IPS-18a (cell line): ENCODE data around the gene IL17RD.

Source experiments
- H3K27ac ChIP-seq: one replicate; pipeline ENCODE4 v1.5.1; 2013; ENCODE audit warnings: low read length
- H3K27me3 ChIP-seq: one replicate; pipeline ENCODE4 v1.6.1; 2013; ENCODE audit warnings: mild to moderate bottlenecking, low read length; ENCODE audit not compliant: control insufficient read depth, insufficient read depth
- H3K36me3 ChIP-seq: one replicate; pipeline ENCODE4 v1.6.1; 2013; ENCODE audit warnings: low read depth, low read length; ENCODE audit not compliant: control insufficient read depth
- H3K4me1 ChIP-seq: one replicate; pipeline ENCODE4 v1.6.1; 2013; ENCODE audit warnings: low read depth, low read length; ENCODE audit not compliant: control insufficient read depth
- H3K4me3 ChIP-seq: one replicate; pipeline ENCODE4 v1.5.1; 2013; ENCODE audit warnings: low read length
- H3K9ac ChIP-seq: one replicate; pipeline ENCODE4 v1.6.1; 2013; ENCODE audit warnings: mild to moderate bottlenecking, low read length, moderate library complexity
- H3K9me3 ChIP-seq: one replicate; pipeline ENCODE4 v1.6.1; 2013; ENCODE audit warnings: low read depth, low read length; ENCODE audit not compliant: control insufficient read depth

The IL17RD gene

GRCh38 chr3:57142411-57142723 is 22.8 kb downstream of the IL17RD start:
- H3K27me3 ChIP-seq, result no peaks in the 10 kb centered on the region
- no peak overlapping the region for H3K9ac ChIP-seq
- H3K27ac ChIP-seq, result no peak overlapping the region
- no peaks in the 10 kb centered on the region for H3K9me3 ChIP-seq
- H3K4me1 ChIP-seq, result peaks cover 33% of the 10 kb centered on the region
- H3K36me3 ChIP-seq, result no peaks in the 10 kb centered on the region
- H3K4me3 ChIP-seq, result peak overlapping the region; percentile 5

GRCh38 chr3:57141719-57142410 is 23.3 kb downstream of the IL17RD start:
- H3K27me3 ChIP-seq, result no peaks in the 10 kb centered on the region
- H3K36me3 ChIP-seq, result no peaks in the 10 kb centered on the region
- no peak overlapping the region for H3K27ac ChIP-seq
- peaks cover 35% of the 10 kb centered on the region for H3K4me1 ChIP-seq
- no peak overlapping the region for H3K9ac ChIP-seq
- H3K4me3 ChIP-seq, result peak overlapping the region; percentile 5
- no peaks in the 10 kb centered on the region for H3K9me3 ChIP-seq

- no peak overlapping the region for H3K27ac ChIP-seq
- peaks cover 39% of the 10 kb centered on the region for H3K4me1 ChIP-seq
- H3K4me3 ChIP-seq, result no peak overlapping the region
- no peaks in the 10 kb centered on the region for H3K27me3 ChIP-seq
- no peak overlapping the region for H3K9ac ChIP-seq
- H3K9me3 ChIP-seq, result no peaks in the 10 kb centered on the region
- no peaks in the 10 kb centered on the region for H3K36me3 ChIP-seq
Measured at GRCh38 chr3:57140894-57141293, 24.3 kb downstream of the IL17RD start.

- no peak overlapping the region for H3K4me3 ChIP-seq
- no peak overlapping the region for H3K27ac ChIP-seq
- H3K9me3 ChIP-seq, result no peaks in the 10 kb centered on the region
- no peaks in the 10 kb centered on the region for H3K27me3 ChIP-seq
- no peaks in the 10 kb centered on the region for H3K36me3 ChIP-seq
- H3K9ac ChIP-seq, result no peak overlapping the region
- peaks cover 49% of the 10 kb centered on the region for H3K4me1 ChIP-seq
Measured at GRCh38 chr3:57135964-57136719, 29.0 kb downstream of the IL17RD start.

- peaks cover 72% of the 10 kb centered on the region for H3K4me1 ChIP-seq
- no peak overlapping the region for H3K9ac ChIP-seq
- H3K4me3 ChIP-seq, result no peak overlapping the region
- H3K9me3 ChIP-seq, result no peaks in the 10 kb centered on the region
- no peak overlapping the region for H3K27ac ChIP-seq
- no peaks in the 10 kb centered on the region for H3K27me3 ChIP-seq
- H3K36me3 ChIP-seq, result no peaks in the 10 kb centered on the region
Measured at GRCh38 chr3:57133157-57133556, 32.0 kb downstream of the IL17RD start.

GRCh38 chr3:57132674-57133073 is 32.5 kb downstream of the IL17RD start:
- Histone ChIP-seq H3K4me1 (peaks cover 73% of the 10 kb centered on the region), H3K9ac (no peak overlapping the region), H3K36me3 (no peaks in the 10 kb centered on the region), H3K9me3 (no peaks in the 10 kb centered on the region), H3K4me3 (no peak overlapping the region), H3K27ac (no peak overlapping the region), H3K27me3 (no peaks in the 10 kb centered on the region)

GRCh38 chr3:57131210-57131588 is 34.0 kb downstream of the IL17RD start:
- Histone ChIP-seq H3K9me3 (no peaks in the 10 kb centered on the region), H3K9ac (peak overlapping the region; percentile 56), H3K27me3 (no peaks in the 10 kb centered on the region), H3K4me3 (peak overlapping the region; percentile 33), H3K4me1 (peaks cover 74% of the 10 kb centered on the region), H3K36me3 (no peaks in the 10 kb centered on the region), H3K27ac (peak overlapping the region; percentile 87)

GRCh38 chr3:57130571-57131209 is 34.5 kb downstream of the IL17RD start:
- Histone ChIP-seq H3K27ac (peak overlapping the region; percentile 89), H3K9me3 (no peaks in the 10 kb centered on the region), H3K4me1 (peaks cover 79% of the 10 kb centered on the region), H3K27me3 (peaks cover 2% of the 10 kb centered on the region), H3K36me3 (no peaks in the 10 kb centered on the region), H3K9ac (peak overlapping the region; percentile 71), H3K4me3 (peak overlapping the region; percentile 42)

GRCh38 chr3:57128826-57129667 is 36.1 kb downstream of the IL17RD start:
- Histone ChIP-seq H3K36me3 (no peaks in the 10 kb centered on the region), H3K4me1 (peaks cover 90% of the 10 kb centered on the region), H3K27me3 (peaks cover 8% of the 10 kb centered on the region), H3K4me3 (peak overlapping the region; percentile 3), H3K9me3 (no peaks in the 10 kb centered on the region), H3K27ac (peak overlapping the region; percentile 89), H3K9ac (peak overlapping the region; percentile 71)

- Histone ChIP-seq H3K27ac (no peak overlapping the region), H3K9ac (no peak overlapping the region), H3K27me3 (peaks cover 8% of the 10 kb centered on the region), H3K4me1 (peaks cover 81% of the 10 kb centered on the region), H3K36me3 (no peaks in the 10 kb centered on the region), H3K9me3 (no peaks in the 10 kb centered on the region), H3K4me3 (no peak overlapping the region)
Measured at GRCh38 chr3:57127891-57128518, 37.1 kb downstream of the IL17RD start.

- Histone ChIP-seq H3K36me3 (no peaks in the 10 kb centered on the region), H3K9ac (no peak overlapping the region), H3K4me3 (no peak overlapping the region), H3K4me1 (peaks cover 64% of the 10 kb centered on the region), H3K27me3 (peaks cover 8% of the 10 kb centered on the region), H3K9me3 (no peaks in the 10 kb centered on the region), H3K27ac (no peak overlapping the region)
Measured at GRCh38 chr3:57126244-57126643, 38.9 kb downstream of the IL17RD start.
